NCI-H146 treated with DMSO at 0.1 percent for 48 hours (cell line): ENCODE data around the gene SLC39A2.
A peak's percentile ranks its signal among the peaks of the same experiment; 100 is the strongest.
"Not testable (repeated sequence)": the region's sequence is repeated elsewhere in the genome, so short reads cannot be mapped to it uniquely, and the experiment has no call there.

Source experiments
- DNase-seq: peaks from one replicate; lab custom pipeline; 2025; ENCODE audit not compliant: unreplicated experiment; lab: John Stamatoyannopoulos, UW

The SLC39A2 gene

GRCh38 chr14:20996521-20996920 lies 2.6 kb upstream of the SLC39A2 start:
- no peak for DNase-seq

- DNase-seq = no peak
Measured at GRCh38 chr14:20997115-20997514, 2.0 kb upstream of the SLC39A2 start.

GRCh38 chr14:20997564-20997963 lies 1.5 kb upstream of the SLC39A2 start:
- no peak for DNase-seq

GRCh38 chr14:20998139-20998538 lies 954 bp upstream of the SLC39A2 start:
- DNase-seq = no peak

- DNase-seq = no peak
Measured at GRCh38 chr14:20999591-20999990, 498 bp downstream of the SLC39A2 start.

- DNase-seq = no peak
Measured at GRCh38 chr14:21001218-21001617, 2.1 kb downstream of the SLC39A2 start.

- no peak for DNase-seq
Measured at GRCh38 chr14:21003788-21004346, 4.8 kb downstream of the SLC39A2 start.

- not testable (repeated sequence) for DNase-seq
Measured at GRCh38 chr14:21009721-21010120, 10.6 kb downstream of the SLC39A2 start.

- DNase-seq = no peak
Measured at GRCh38 chr14:21011136-21011535, 12.0 kb downstream of the SLC39A2 start.

- DNase-seq = peak; percentile 59
Measured at GRCh38 chr14:21014761-21015190, 15.7 kb downstream of the SLC39A2 start.

GRCh38 chr14:21015312-21015711 lies 16.2 kb downstream of the SLC39A2 start:
- no peak for DNase-seq

GRCh38 chr14:21016413-21017190 lies 17.5 kb downstream of the SLC39A2 start:
- no peak for DNase-seq

- DNase-seq = no peak
Measured at GRCh38 chr14:21017528-21018245, 18.6 kb downstream of the SLC39A2 start.

- DNase-seq = no peak
Measured at GRCh38 chr14:21018286-21018685, 19.2 kb downstream of the SLC39A2 start.

GRCh38 chr14:21018781-21019180 lies 19.7 kb downstream of the SLC39A2 start:
- DNase-seq = no peak

- no peak for DNase-seq
Measured at GRCh38 chr14:21019366-21019765, 20.3 kb downstream of the SLC39A2 start.

- no peak for DNase-seq
Measured at GRCh38 chr14:21020977-21021545, 22.0 kb downstream of the SLC39A2 start.

GRCh38 chr14:21022686-21023085 lies 23.6 kb downstream of the SLC39A2 start:
- no peak for DNase-seq

- no peak for DNase-seq
Measured at GRCh38 chr14:21023174-21023573, 24.1 kb downstream of the SLC39A2 start.

- DNase-seq = no peak
Measured at GRCh38 chr14:21023817-21024584, 24.9 kb downstream of the SLC39A2 start.
